ENCODE results near the gene FHIT. TPM values are rescaled to one million over a fixed set of nuclear protein-coding genes. Genes with fewer than 3 reads are reported as not detected.

Gene FHIT
- total RNA-seq, 1 donor from 2014 or later, result 11.5 TPM

GRCh38 chr3:59775106-59775505 lies 1476.1 kb downstream of the FHIT start:
- Histone ChIP-seq H3K27me3 (ENCODE audit: control insufficient read depth, insufficient read depth, low read length) (no peaks in the 10 kb centered on the region), H3K4me3 (ENCODE audit: low read depth, low read length) (no peak overlapping the region), H3K36me3 (ENCODE audit: control insufficient read depth, insufficient read depth, low read length) (no peaks in the 10 kb centered on the region)
- no peak for DNase-seq (ENCODE audit: low read depth)
- no peak for TF ChIP-seq CTCF (IDR thresholded peaks at IDR 0.05; ENCODE audit: insufficient read depth, low read length, poor library complexity, severe bottlenecking)

DNA sequence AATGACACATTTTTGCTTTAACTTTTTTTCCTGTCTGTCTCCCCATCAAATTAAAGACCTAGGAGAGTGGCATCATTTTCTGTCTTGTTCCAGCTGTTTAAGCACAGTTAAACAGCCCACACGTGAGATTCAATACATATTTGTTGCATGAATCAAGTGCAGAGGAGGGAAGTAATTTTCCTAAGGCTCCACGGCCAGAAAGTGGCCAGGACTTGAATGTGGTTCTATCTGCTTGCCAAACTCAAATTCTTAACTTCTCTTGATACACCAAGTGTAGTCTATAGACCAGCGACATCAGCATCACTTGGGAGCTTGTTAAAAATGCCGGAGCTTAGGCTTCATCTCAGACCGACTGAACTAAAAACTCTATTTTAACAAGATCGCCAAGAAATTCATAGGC lies 1476.6 kb downstream of the FHIT start:
- TF ChIP-seq CTCF (IDR thresholded peaks at IDR 0.05; ENCODE audit: insufficient read depth, low read length, poor library complexity, severe bottlenecking), result no peak
- peak; percentile 28 for DNase-seq (ENCODE audit: low read depth)
- no peak overlapping the region for H3K4me3 ChIP-seq (ENCODE audit: low read depth, low read length)
- H3K36me3 ChIP-seq (ENCODE audit: control insufficient read depth, insufficient read depth, low read length), result no peaks in the 10 kb centered on the region
- H3K27me3 ChIP-seq (ENCODE audit: control insufficient read depth, insufficient read depth, low read length), result no peaks in the 10 kb centered on the region

GRCh38 chr3:59774000-59774399 lies 1477.3 kb downstream of the FHIT start:
- TF ChIP-seq CTCF (IDR thresholded peaks at IDR 0.05; ENCODE audit: insufficient read depth, low read length, poor library complexity, severe bottlenecking), result no peak
- Histone ChIP-seq H3K27me3 (ENCODE audit: control insufficient read depth, insufficient read depth, low read length) (no peaks in the 10 kb centered on the region), H3K36me3 (ENCODE audit: control insufficient read depth, insufficient read depth, low read length) (no peaks in the 10 kb centered on the region), H3K4me3 (ENCODE audit: low read depth, low read length) (no peak overlapping the region)
- DNase-seq (ENCODE audit: low read depth), result no peak

DNA sequence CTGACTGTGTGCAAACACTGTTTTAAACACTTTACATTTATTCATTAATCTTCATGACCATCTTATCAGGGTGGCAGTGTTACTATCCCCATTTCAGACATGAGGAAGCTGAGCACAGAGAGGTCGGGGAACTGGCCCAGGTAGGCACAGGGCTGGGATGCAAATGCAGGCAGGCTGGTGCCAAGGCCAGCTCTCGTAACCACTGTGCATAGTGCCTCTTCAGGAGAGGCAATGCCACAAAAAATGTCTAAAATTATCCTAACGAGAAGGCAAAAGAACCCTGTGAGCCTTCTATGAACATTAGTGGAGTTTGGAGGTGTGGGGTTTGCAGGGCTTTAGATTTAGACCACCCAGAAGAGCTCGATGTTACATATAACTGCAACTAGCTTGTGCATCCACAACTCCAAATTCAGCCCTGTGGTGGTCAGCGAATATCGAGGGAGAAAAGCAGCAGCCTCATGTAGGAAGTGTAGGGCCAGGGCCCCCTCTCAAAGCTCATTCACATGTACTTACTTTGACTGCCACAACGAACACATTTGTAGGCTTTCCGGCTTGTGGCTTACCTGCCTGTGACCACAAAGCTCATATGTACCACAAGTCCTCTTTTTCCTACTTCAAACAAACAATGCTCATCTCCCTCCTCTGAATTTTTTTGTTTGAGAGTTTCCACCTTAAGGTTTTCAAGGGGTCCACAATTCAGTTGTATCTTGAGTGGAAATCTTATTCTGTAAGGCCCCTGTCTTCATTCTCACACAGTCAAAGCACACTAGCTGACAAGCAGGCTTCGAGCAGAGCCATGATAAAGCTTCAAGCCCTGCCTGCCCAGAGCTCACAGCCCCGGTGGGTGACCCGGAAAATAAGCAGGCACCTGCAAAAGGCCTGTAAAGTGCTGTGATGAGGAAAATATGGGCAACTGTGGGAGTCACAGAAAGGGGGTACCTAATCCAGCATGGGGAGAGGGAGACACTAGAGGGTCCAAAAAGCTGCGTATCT lies 1478.5 kb downstream of the FHIT start:
- H3K4me3 ChIP-seq (ENCODE audit: low read depth, low read length), result no peak overlapping the region
- DNase-seq (ENCODE audit: low read depth), result no peak
- H3K36me3 ChIP-seq (ENCODE audit: control insufficient read depth, insufficient read depth, low read length), result no peaks in the 10 kb centered on the region
- H3K27me3 ChIP-seq (ENCODE audit: control insufficient read depth, insufficient read depth, low read length), result no peaks in the 10 kb centered on the region
- no peak for TF ChIP-seq CTCF (IDR thresholded peaks at IDR 0.05; ENCODE audit: insufficient read depth, low read length, poor library complexity, severe bottlenecking)

DNA sequence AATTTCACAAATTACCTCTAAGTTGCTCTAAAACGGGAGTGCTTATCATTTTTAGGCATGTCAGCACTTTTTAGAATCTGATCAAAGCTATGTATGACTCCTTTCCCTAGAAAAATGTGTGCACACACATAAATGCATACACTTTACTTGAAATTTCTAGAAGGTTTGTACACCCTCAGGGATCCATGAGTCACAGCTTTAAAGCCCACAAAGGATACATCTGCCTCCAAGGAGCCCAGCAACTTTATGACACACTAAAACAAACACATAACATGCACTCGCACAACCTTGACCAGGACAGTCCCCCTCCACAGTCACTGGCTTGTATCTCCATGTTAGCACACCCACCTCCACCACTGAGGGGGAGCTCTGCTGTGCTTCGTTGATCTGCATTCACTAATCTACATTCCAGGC lies 1479.5 kb downstream of the FHIT start:
- H3K27me3 ChIP-seq (ENCODE audit: control insufficient read depth, insufficient read depth, low read length), result no peaks in the 10 kb centered on the region
- H3K36me3 ChIP-seq (ENCODE audit: control insufficient read depth, insufficient read depth, low read length), result no peaks in the 10 kb centered on the region
- H3K4me3 ChIP-seq (ENCODE audit: low read depth, low read length), result no peak overlapping the region
- DNase-seq (ENCODE audit: low read depth), result peak; percentile 93
- no peak for TF ChIP-seq CTCF (IDR thresholded peaks at IDR 0.05; ENCODE audit: insufficient read depth, low read length, poor library complexity, severe bottlenecking)

Measured in kidney epithelial cell (primary cell).